ENCODE measurements around the gene SDSL. TPM values are rescaled to one million over a fixed set of nuclear protein-coding genes. Genes with fewer than 3 reads are reported as not detected.

Gene SDSL
- total RNA-seq, 3 donors from 2014 or later (not counting 1 experiment from before 2014, with no cell fraction given): 1.0 to 7.5 (median 3.7) TPM

GRCh38 chr12:113473400-113473799 is 51.2 kb downstream of the SDSL start:
- Mint-ChIP-seq H3K27me3 (ENCODE audit: low read depth in 2 of 2) (peaks cover 65 to 66% of the 10 kb centered on the region in 2 donors), H3K9me3 (no peaks in the 10 kb centered on the region), H3K36me3 (no peaks in the 10 kb centered on the region), H3K4me3 (no peak overlapping the region), H3K27ac (no peak overlapping the region), H3K4me1 (peaks cover 0 to 6% of the 10 kb centered on the region in 2 donors)
- intact Hi-C loops (cut with micrococcal nuclease): no loop called here
- no peak overlapping the region for H3K27ac ChIP-seq (ENCODE audit: low read length)
- TF ChIP-seq, protein P1, sequence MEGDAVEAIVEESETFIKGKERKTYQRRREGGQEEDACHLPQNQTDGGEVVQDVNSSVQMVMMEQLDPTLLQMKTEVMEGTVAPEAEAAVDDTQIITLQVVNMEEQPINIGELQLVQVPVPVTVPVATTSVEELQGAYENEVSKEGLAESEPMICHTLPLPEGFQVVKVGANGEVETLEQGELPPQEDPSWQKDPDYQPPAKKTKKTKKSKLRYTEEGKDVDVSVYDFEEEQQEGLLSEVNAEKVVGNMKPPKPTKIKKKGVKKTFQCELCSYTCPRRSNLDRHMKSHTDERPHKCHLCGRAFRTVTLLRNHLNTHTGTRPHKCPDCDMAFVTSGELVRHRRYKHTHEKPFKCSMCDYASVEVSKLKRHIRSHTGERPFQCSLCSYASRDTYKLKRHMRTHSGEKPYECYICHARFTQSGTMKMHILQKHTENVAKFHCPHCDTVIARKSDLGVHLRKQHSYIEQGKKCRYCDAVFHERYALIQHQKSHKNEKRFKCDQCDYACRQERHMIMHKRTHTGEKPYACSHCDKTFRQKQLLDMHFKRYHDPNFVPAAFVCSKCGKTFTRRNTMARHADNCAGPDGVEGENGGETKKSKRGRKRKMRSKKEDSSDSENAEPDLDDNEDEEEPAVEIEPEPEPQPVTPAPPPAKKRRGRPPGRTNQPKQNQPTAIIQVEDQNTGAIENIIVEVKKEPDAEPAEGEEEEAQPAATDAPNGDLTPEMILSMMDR (IDR thresholded peaks at IDR 0.05): no peak
- DNase-seq (no peak), ATAC-seq (no peak)
- H3K27me3 ChIP-seq (ENCODE audit: control insufficient read depth, insufficient read depth, low read length): peaks cover 49% of the 10 kb centered on the region
- H3K4me1 ChIP-seq (ENCODE audit: control insufficient read depth, insufficient read depth, low read length): no peaks in the 10 kb centered on the region
- no peaks in the 10 kb centered on the region for H3K36me3 ChIP-seq (ENCODE audit: control insufficient read depth, insufficient read depth, low read length)
- 14% methylated on average over 6 of the region's 6 CpGs for WGBS (ENCODE audit: insufficient coverage)
- H3K9me3 ChIP-seq (ENCODE audit: control insufficient read depth, insufficient read depth, low read length): no peaks in the 10 kb centered on the region
- H3K4me3 ChIP-seq (ENCODE audit: low read length): no peak overlapping the region

DNA sequence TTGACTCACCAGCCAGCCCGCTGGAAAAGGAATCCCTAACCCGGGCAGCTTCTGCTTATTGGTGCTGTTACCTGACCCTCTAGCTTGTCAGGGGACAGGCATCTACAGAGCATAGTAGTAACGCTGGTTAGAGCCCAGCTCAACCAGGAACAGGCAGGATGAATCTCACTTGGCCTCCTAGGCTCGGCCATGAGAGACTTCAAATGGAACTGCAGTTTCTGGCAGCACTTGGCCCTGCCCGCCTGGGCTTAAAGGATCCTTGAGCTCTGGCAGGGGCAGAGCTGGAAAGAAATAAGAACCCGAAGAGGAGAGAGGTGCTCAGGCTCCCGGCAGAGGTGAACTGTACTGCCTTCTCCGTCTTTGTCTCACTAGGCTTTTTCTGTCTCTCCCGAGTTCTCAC is 51.8 kb downstream of the SDSL start:
- H3K9me3 ChIP-seq (ENCODE audit: control insufficient read depth, insufficient read depth, low read length): no peaks in the 10 kb centered on the region
- Mint-ChIP-seq H3K4me3 (no peak overlapping the region), H3K9me3 (no peaks in the 10 kb centered on the region), H3K4me1 (peaks cover 0 to 6% of the 10 kb centered on the region in 2 donors), H3K27ac (no peak overlapping the region), H3K27me3 (ENCODE audit: low read depth in 2 of 2) (peaks cover 63 to 65% of the 10 kb centered on the region in 2 donors), H3K36me3 (no peaks in the 10 kb centered on the region)
- TF ChIP-seq, protein P1 (IDR thresholded peaks at IDR 0.05): no peak
- ATAC-seq (no peak), DNase-seq (no peak)
- H3K4me1 ChIP-seq (ENCODE audit: control insufficient read depth, insufficient read depth, low read length): no peaks in the 10 kb centered on the region
- no peak overlapping the region for H3K4me3 ChIP-seq (ENCODE audit: low read length)
- intact Hi-C loops (cut with micrococcal nuclease): no loop called here
- WGBS (ENCODE audit: insufficient coverage): 2% methylated on average over 9 of the region's 9 CpGs
- no peaks in the 10 kb centered on the region for H3K36me3 ChIP-seq (ENCODE audit: control insufficient read depth, insufficient read depth, low read length)
- H3K27ac ChIP-seq (ENCODE audit: low read length): no peak overlapping the region
- peaks cover 48% of the 10 kb centered on the region for H3K27me3 ChIP-seq (ENCODE audit: control insufficient read depth, insufficient read depth, low read length)

- peaks cover 0 to 2% of the 10 kb centered on the region in 2 donors for H3K9me3 Mint-ChIP-seq
- no peak overlapping the region for H3K4me3 Mint-ChIP-seq
- no peak for DNase-seq
- H3K4me1 Mint-ChIP-seq: peaks cover 0 to 6% of the 10 kb centered on the region in 2 donors
- peaks cover 65 to 68% of the 10 kb centered on the region in 2 donors for H3K27me3 Mint-ChIP-seq (ENCODE audit: low read depth in 2 of 2)
- ATAC-seq: no peak
- no peak overlapping the region for H3K27ac Mint-ChIP-seq
- no peaks in the 10 kb centered on the region for H3K36me3 ChIP-seq (ENCODE audit: control insufficient read depth, insufficient read depth, low read length)
- no peaks in the 10 kb centered on the region for H3K4me1 ChIP-seq (ENCODE audit: control insufficient read depth, insufficient read depth, low read length)
- intact Hi-C loops (cut with micrococcal nuclease): no loop called here
- TF ChIP-seq, protein P1 (IDR thresholded peaks at IDR 0.05): no peak
- H3K36me3 Mint-ChIP-seq: no peaks in the 10 kb centered on the region
- 10% methylated on average over 13 of the region's 19 CpGs for WGBS (ENCODE audit: insufficient coverage)
- H3K9me3 ChIP-seq (ENCODE audit: control insufficient read depth, insufficient read depth, low read length): peaks cover 3% of the 10 kb centered on the region
- H3K27ac ChIP-seq (ENCODE audit: low read length): no peak overlapping the region
- peaks cover 49% of the 10 kb centered on the region for H3K27me3 ChIP-seq (ENCODE audit: control insufficient read depth, insufficient read depth, low read length)
- no peak overlapping the region for H3K4me3 ChIP-seq (ENCODE audit: low read length)
These were observed 52.7 kb downstream of the SDSL start for GRCh38 chr12:113474635-113475436.
